OCI-LY1 (cell line): ENCODE measurements around the gene CDV3.

Experiments
- EZH2 ChIP-seq: fragments of 200-600 bp; sonication (generic), shearing (Covaris generic); IDR thresholded peaks from 2 replicates; pipeline ENCODE4 v1.8.0; 2017; ENCODE audit warnings: borderline replicate concordance, mixed run types, mild to moderate bottlenecking, antibody characterized with exemption, low read length, moderate library complexity, mixed read lengths
- TF ChIP-seq, protein P1 (sequence below): fragments of 200-600 bp; sonication (generic), shearing (Covaris generic); IDR thresholded peaks from 2 replicates; pipeline ENCODE4 v1.5.1; 2017; ENCODE audit warnings: mild to moderate bottlenecking, antibody characterized with exemption, low read length, moderate library complexity, mixed read lengths

DNA sequence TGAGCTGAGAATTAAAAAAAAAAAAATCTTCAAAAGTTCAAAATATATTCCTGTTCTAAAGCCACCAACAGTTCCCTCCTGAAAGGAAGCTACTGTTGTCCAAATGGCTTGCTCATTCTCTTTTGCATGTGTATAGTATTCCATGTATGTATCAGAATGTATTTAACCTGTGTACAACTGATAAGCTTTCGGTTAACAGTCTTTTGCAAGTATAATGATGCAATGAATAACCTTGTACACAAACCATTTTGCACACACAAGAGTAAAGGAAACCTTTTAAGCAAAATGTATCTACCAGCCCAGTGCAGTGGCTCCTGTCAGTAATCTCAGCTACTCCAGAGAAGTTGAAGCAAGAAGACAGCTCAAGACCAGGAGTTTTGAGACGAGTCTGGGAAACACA, 55.7 kb downstream of the CDV3 start:
- TF ChIP-seq, protein P1, sequence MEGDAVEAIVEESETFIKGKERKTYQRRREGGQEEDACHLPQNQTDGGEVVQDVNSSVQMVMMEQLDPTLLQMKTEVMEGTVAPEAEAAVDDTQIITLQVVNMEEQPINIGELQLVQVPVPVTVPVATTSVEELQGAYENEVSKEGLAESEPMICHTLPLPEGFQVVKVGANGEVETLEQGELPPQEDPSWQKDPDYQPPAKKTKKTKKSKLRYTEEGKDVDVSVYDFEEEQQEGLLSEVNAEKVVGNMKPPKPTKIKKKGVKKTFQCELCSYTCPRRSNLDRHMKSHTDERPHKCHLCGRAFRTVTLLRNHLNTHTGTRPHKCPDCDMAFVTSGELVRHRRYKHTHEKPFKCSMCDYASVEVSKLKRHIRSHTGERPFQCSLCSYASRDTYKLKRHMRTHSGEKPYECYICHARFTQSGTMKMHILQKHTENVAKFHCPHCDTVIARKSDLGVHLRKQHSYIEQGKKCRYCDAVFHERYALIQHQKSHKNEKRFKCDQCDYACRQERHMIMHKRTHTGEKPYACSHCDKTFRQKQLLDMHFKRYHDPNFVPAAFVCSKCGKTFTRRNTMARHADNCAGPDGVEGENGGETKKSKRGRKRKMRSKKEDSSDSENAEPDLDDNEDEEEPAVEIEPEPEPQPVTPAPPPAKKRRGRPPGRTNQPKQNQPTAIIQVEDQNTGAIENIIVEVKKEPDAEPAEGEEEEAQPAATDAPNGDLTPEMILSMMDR: no peak
- no peak for TF ChIP-seq EZH2
